HG03095 (cell line): ENCODE measurements around the gene CEP162.
"Not testable (repeated sequence)": the region's sequence is repeated elsewhere in the genome, so short reads cannot be mapped to it uniquely, and the experiment has no call there.

ENCODE experiments used
- ATAC-seq: cut with Tn5 transposase; IDR thresholded peaks from one replicate; pipeline ENCODE4 v1.9.1; 2021; ENCODE audit warnings: moderate library complexity; ENCODE audit not compliant: unreplicated experiment

The CEP162 gene

DNA sequence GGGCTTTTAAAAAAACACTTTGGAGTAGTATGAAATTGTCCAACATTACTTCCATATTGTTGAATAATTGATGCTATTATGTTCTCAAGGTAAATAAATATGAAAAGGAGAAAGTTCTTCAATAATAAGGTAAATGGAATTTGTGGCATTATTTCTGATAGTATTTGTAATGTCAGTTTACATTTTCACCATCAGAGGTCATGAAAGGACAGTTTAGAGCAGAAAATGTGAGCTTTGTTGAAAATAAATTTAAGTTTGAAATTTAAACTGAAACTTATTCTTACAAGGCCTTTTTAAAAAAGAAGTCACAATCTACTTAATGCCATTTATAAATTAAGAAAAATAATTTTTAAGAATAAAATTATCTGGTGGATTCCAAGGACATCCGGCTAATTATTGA lies 15.8 kb upstream of the CEP162 start:
- ATAC-seq = no peak

DNA sequence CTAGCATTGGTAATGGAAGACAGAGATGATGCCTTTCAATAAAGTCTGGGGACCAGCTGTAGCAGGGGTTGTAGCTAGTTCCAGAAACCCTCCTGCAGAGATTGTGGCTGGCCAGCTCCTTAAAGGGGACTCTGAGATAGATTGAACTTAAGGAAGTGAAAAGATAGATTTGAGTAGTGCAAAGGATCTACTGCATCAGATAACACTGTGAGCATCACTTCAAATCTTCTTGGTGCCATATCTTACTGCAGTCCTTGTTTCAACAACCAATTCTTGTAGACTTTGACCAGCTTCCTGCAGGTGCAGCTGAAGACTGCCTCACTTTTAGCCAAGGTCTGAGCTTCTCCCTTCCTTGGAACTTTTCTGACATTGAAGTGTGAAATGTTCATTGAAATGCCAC lies 14.8 kb upstream of the CEP162 start:
- no peak for ATAC-seq

DNA sequence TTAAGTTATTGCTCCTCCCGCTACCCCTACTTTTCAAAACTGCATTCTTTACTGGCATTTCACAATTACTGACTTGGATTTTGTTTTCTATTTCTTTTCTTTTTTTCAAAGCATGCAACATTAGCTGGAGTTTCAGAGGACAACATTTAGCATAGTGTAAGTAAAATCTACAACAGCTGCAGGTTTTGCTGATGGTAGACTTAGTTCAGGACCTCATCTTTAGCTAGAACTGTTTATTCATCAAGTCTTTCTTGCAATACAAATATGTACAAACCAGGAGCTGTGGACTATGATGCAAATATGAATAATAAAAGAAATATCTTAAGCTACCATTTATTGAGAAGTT lies 728 bp upstream of the CEP162 start:
- no peak for ATAC-seq

- ATAC-seq = peak; percentile 7
These were observed 404 bp downstream of the CEP162 start for GRCh38 chr6:84227044-84227433.

- ATAC-seq = no peak
These were observed 3.2 kb downstream of the CEP162 start for GRCh38 chr6:84224251-84224650.

- ATAC-seq = not testable (repeated sequence)
These were observed 3.8 kb downstream of the CEP162 start for GRCh38 chr6:84223608-84224007.

DNA sequence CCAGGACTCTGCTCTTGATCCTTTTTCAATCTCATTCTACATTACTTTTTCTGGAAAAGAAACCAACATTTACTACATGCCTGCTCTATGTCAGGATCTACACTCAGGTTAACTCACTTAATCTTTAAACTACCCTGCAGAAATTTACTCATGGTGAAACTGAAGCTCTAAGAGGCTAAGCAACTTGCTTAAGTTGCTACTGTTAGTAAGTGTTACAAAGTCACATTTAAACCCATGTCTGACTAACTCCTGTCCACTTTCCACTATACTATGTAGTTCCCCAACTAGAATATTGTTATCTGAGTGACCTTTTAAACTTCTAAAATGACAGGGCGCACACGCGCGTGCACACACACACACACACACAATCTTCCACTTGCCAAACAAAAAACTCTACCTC lies 5.0 kb downstream of the CEP162 start:
- no peak for ATAC-seq

- no peak for ATAC-seq
These were observed 6.5 kb downstream of the CEP162 start for GRCh38 chr6:84220809-84221409.

GRCh38 chr6:84218091-84218490 lies 9.4 kb downstream of the CEP162 start:
- no peak for ATAC-seq

DNA sequence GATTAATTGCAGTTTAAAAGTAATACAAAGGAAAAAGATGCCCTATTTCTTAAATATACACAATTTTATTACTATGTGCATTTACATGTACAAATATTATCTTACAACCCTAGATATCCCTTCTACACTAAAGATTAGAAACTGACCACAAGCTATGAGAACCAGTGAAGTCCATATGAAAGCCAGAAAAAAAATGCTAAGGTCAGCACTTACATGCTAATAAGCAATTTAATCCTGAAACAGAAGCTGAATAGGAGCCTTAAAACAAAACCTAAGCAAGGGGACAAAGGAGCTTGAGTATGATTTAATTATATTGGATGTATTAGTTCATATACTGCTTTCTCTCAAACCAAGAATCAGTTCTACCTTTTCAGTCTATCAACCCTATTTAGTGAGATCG lies 14.2 kb downstream of the CEP162 start:
- ATAC-seq = no peak

GRCh38 chr6:84204011-84204410 lies 23.4 kb downstream of the CEP162 start:
- ATAC-seq = no peak

GRCh38 chr6:84199987-84200386 lies 27.5 kb downstream of the CEP162 start:
- not testable (repeated sequence) for ATAC-seq

DNA sequence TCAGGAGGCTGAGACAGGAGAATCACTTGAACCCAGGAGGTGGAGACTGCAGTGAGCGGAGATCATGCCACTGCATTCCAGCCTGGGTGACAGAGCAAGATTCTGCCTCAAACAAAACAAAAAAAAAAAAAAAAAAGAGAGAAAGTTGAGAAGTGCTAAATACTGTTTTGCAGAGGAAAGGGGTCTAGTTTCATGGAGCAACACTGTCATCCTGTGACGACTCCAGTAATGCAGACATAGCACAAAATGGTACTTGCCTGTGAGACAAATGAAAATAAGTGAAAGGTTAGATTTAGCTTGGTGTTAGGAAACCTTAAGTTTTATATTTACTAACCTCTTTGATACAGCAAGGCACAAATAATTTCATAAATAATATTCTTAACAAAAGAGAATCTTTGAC lies 29.7 kb downstream of the CEP162 start:
- no peak for ATAC-seq

GRCh38 chr6:84193114-84193708 lies 34.2 kb downstream of the CEP162 start:
- no peak for ATAC-seq

- ATAC-seq = no peak
These were observed 35.6 kb downstream of the CEP162 start for GRCh38 chr6:84191802-84192201.

GRCh38 chr6:84189356-84189755 lies 38.1 kb downstream of the CEP162 start:
- ATAC-seq = not testable (repeated sequence)

DNA sequence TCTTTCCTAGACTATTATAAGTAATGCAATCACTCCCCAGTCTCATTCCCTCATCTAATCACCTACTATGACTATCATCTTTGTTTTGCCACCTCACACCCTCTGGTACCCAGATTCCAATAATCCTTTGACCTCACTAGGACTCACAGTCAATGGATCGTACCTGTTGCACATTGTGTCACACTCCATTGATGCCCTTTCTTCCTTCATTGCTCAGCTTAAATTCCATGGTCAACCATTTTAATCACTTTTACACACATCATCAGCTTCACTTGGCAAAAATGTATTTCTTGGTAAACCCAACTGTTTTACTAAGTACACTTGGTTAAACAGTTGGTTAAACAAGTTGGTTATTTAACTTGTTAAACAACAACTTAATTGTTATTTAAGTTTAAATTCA lies 44.0 kb downstream of the CEP162 start:
- ATAC-seq = no peak

GRCh38 chr6:84182001-84182400 lies 45.4 kb downstream of the CEP162 start:
- no peak for ATAC-seq

GRCh38 chr6:84177241-84177640 lies 50.2 kb downstream of the CEP162 start:
- no peak for ATAC-seq

DNA sequence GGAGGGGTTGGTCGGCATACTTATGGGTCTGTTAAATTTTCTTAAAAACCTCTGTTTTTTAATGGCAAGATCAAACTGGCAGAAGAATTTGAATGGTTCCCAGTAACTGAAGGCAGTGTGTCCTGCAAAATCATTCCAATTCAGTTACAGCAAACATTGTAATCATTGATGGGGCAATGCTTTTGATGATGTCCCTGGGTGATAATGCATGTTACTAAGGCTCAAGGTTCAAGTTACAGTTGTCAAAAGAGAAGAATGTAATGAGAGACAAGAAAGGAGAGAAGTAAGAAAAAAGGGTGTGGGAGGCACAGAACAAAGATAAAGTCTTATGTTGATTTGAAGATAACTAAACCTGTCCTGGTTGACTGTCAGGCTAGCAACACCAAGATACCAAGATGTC lies 54.9 kb downstream of the CEP162 start:
- no peak for ATAC-seq

GRCh38 chr6:84172080-84172479 lies 55.4 kb downstream of the CEP162 start:
- ATAC-seq = no peak

DNA sequence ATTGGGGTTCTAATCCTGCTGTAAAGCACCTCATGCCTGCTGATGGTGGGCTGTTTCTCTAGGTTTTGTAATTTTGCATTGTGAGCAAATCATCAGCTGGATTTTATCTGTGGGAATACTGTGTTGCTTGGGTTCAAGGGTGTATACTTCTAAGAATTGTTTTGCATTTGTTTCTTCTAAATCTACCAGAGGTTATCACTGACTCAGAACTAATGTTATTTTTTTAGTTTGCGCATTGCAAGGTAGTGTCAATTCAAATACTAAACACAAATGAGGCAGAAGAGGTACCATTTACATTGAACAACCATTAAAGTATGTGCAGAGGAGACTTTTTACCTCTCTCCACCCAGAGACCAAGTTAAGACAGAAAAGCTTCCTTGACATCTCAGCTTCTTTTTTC lies 60.0 kb downstream of the CEP162 start:
- ATAC-seq = no peak

GRCh38 chr6:84166395-84166794 lies 61.0 kb downstream of the CEP162 start:
- no peak for ATAC-seq
